Panc1 (cell line): ENCODE results near the gene SLC25A13. TPM values are rescaled to one million over a fixed set of nuclear protein-coding genes. Genes with fewer than 3 reads are reported as not detected.

Experiments
- ATAC-seq: fragments of 200-7000 bp; cut with Tn5 transposase; 2 replicates; pipeline ENCODE4 v1.9.1; 2020; ENCODE audit warnings: mild to moderate bottlenecking, moderate library complexity
- BruUV-seq: library from RNA; stranded (reverse); fragments of 400-500 nt; replicated peaks from 2 replicates; lab custom pipeline; 2021; lab: Mats Ljungman, UMichigan
- CTCF ChIA-PET: fragments of 300-600 bp; sonication (Branson Sonifier 250); formaldehyde crosslinking; loops from one replicate; lab custom pipeline; 2022; ENCODE audit warnings: antibody characterized with exemption; lab: Charles Lee
- POLR2A ChIA-PET: fragments of 300-600 bp; sonication (Branson Sonifier 250); formaldehyde crosslinking; loops from one replicate; lab custom pipeline; 2022; ENCODE audit warnings: antibody characterized with exemption; lab: Charles Lee
- DNase-seq: peaks from one replicate; pipeline ENCODE4 v3.0.0-alpha.2; 2010; ENCODE audit warnings: low read depth, low spot score
- H3K27ac ChIP-seq: 2 replicates; pipeline ENCODE4 v1.5.1; 2011; ENCODE audit warnings: mild to moderate bottlenecking, low read length, inconsistent platforms
- H3K27me3 ChIP-seq: fragments of 200-500 bp; sonication (Bioruptor generic); 2 replicates; pipeline ENCODE4 v1.6.0; 2014; ENCODE audit warnings: low read length, inconsistent platforms; ENCODE audit not compliant: control insufficient read depth, insufficient read depth
- H3K36me3 ChIP-seq: fragments of 200-500 bp; sonication (Bioruptor generic); 2 replicates; pipeline ENCODE4 v1.5.1; 2014; ENCODE audit warnings: inconsistent platforms, mild to moderate bottlenecking, low read length, moderate library complexity; ENCODE audit not compliant: control insufficient read depth, insufficient read depth
- H3K4me1 ChIP-seq: 2 replicates; pipeline ENCODE4 v1.5.1; 2011; ENCODE audit warnings: inconsistent platforms, mild to moderate bottlenecking, low read length, moderate library complexity; ENCODE audit not compliant: control insufficient read depth, insufficient read depth
- H3K4me3 ChIP-seq, 2 experiments: 2 replicates each; pipeline ENCODE4 v1.5.1; 2011 to 2012; ENCODE audit warnings: low read depth in 2 of 2, low read length in 2 of 2, mild to moderate bottlenecking in 2 of 2, inconsistent platforms in 1 of 2, moderate library complexity in 1 of 2
- H3K9me3 ChIP-seq: fragments of 200-500 bp; sonication (Bioruptor generic); 2 replicates; pipeline ENCODE4 v1.5.1; 2014; ENCODE audit warnings: low read depth, mild to moderate bottlenecking, inconsistent platforms, low read length, moderate library complexity; ENCODE audit not compliant: control insufficient read depth, insufficient read depth
- CTCF ChIP-seq: fragments of 450-650 bp; IDR thresholded peaks from 2 replicates; pipeline ENCODE4 v1.5.1; 2017; ENCODE audit warnings: mild to moderate bottlenecking
- POLR2AphosphoS5 ChIP-seq: IDR thresholded peaks from 2 replicates; pipeline ENCODE4 v1.6.1; 2012; ENCODE audit warnings: mild to moderate bottlenecking, low read depth, low read length, moderate library complexity
- REST ChIP-seq, 2 experiments: IDR thresholded peaks; 2 replicates each; pipeline ENCODE4 v1.6.1; 2011 to 2012; ENCODE audit warnings: low read depth in 2 of 2, control low read depth in 1 of 2, low read length in 1 of 2, mild to moderate bottlenecking in 1 of 2, moderate library complexity in 1 of 2; ENCODE audit not compliant: insufficient read depth in 1 of 2
- SIN3A ChIP-seq: IDR thresholded peaks from 2 replicates; pipeline ENCODE4 v1.6.1; 2012; ENCODE audit warnings: low read depth, mild to moderate bottlenecking, low read length, moderate library complexity, borderline replicate concordance; ENCODE audit not compliant: insufficient read depth
- TCF7L2 ChIP-seq: IDR thresholded peaks from 2 replicates; pipeline ENCODE4 v1.6.1; 2011; ENCODE audit warnings: mild to moderate bottlenecking, low read depth, low read length, inconsistent platforms
- in situ Hi-C: cut with HindIII; loops from 2 replicates; pipeline ENCODE4 v1.10.0; 2016; ENCODE audit warnings: low sequenced_read_pairs, low pct_unique_long_range_greater_than_20kb
- intact Hi-C: fragments of 100-400 bp; cut with micrococcal nuclease; formaldehyde crosslinking; loops from one replicate; pipeline ENCODE4 v1.10.0; 2022; ENCODE audit not compliant: unreplicated experiment
- total RNA-seq: library from RNA; stranded (reverse); gene quantifications from one replicate; pipeline ENCODE4 v1.2.1, GENCODE V29; 2021; ENCODE audit not compliant: unreplicated experiment

SLC25A13 gene
- total RNA-seq, 1 experiment from 2014 or later, result 69.4 TPM

- H3K36me3 ChIP-seq, result no peaks in the 10 kb centered on the region
- H3K27ac ChIP-seq, result no peak overlapping the region
- no peaks in the 10 kb centered on the region for H3K27me3 ChIP-seq
- ChIA-PET CTCF (no interaction called here), POLR2A (no interaction called here)
- no peaks in the 10 kb centered on the region for H3K9me3 ChIP-seq
- intact Hi-C loops (no loop called here), in situ Hi-C loops (no loop called here)
- DNase-seq (no peak), ATAC-seq (no peak)
- H3K4me1 ChIP-seq, result no peaks in the 10 kb centered on the region
- no peak for TF ChIP-seq CTCF
- no peak for TF ChIP-seq TCF7L2
- no peak for TF ChIP-seq REST (IDR thresholded peaks at IDR 0.05; ENCODE audit: insufficient read depth in 1 of 2, low read depth in 2 of 2, low read length in 1 of 2)
- no peak for TF ChIP-seq SIN3A
- TF ChIP-seq POLR2AphosphoS5, result no peak
- H3K4me3 ChIP-seq, result no peak overlapping the region
- BruUV-seq, result no TSS peak
These were observed 93.1 kb downstream of the SLC25A13 start for GRCh38 chr7:96228760-96229159.

GRCh38 chr7:96225251-96225650 is 96.6 kb downstream of the SLC25A13 start:
- no peak overlapping the region for H3K4me3 ChIP-seq
- CTCF ChIA-PET, result interaction anchor here (0.8 kb wide), 1 partner anchor 393 kb away, joined by 3 read pairs; no protein-coding TSS in a partner anchor
- H3K27ac ChIP-seq, result no peak overlapping the region
- no peaks in the 10 kb centered on the region for H3K9me3 ChIP-seq
- in situ Hi-C loops, result no loop called here
- ATAC-seq (no peak), DNase-seq (no peak)
- H3K27me3 ChIP-seq, result no peaks in the 10 kb centered on the region
- no peaks in the 10 kb centered on the region; the same call in 1 of the 2 replicates for H3K4me1 ChIP-seq
- POLR2A ChIA-PET, result no interaction called here
- TF ChIP-seq TCF7L2 (no peak), SIN3A (no peak), REST (IDR thresholded peaks at IDR 0.05; ENCODE audit: insufficient read depth in 1 of 2, low read depth in 2 of 2, low read length in 1 of 2) (no peak), CTCF (no peak), POLR2AphosphoS5 (no peak)
- no TSS peak for BruUV-seq
- no peaks in the 10 kb centered on the region for H3K36me3 ChIP-seq
- intact Hi-C loops, result no loop called here
